Measurements from ENCODE around the gene CYP1B1. TPM values are rescaled to one million over a fixed set of nuclear protein-coding genes. Genes with fewer than 3 reads are reported as not detected.
"Not testable (repeated sequence)": the region's sequence is repeated elsewhere in the genome, so short reads cannot be mapped to it uniquely, and the experiment has no call there.

CYP1B1 gene
- polyA plus RNA-seq, 1 experiment: 1.8 TPM

- no peaks in the 10 kb centered on the region for H3K36me3 ChIP-seq (ENCODE audit: control insufficient read depth, insufficient read depth, low read length)
- H3K4me3 ChIP-seq (ENCODE audit: low read depth, low read length): no peak overlapping the region
- DNase-seq (ENCODE audit: low read depth): no peak
- H3K27me3 ChIP-seq (ENCODE audit: control insufficient read depth, insufficient read depth, low read length): peaks cover 11% of the 10 kb centered on the region
- TF ChIP-seq CTCF (IDR thresholded peaks at IDR 0.05; ENCODE audit: insufficient read depth, low read depth, low read length): no peak
- ChIA-PET CTCF (interaction anchor here (1.4 kb wide), 1 partner anchor 13 kb away, joined by 4 read pairs; no protein-coding TSS in a partner anchor), POLR2A (no interaction called here)
Observed at GRCh38 chr2:38090928-38091327, 15.0 kb upstream of the CYP1B1 start.

DNA sequence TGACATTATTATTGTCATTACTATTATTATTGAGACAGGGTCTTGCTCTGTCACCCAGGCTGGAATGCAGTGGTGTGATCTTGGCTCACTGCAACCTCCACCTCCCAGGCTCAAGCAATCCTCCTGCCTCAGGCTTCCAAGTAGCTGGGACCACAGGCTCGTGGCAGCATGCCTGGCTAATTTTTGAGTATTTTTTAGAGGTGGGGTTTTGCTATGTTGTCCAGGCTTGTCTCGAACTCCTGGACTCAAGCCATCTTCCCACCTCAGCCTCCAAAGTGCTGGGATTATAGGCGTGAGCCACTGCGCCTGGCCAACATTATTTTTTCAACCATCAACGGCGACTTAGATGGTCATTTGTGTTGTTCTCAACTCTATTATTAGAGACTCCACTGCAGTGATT, 14.3 kb upstream of the CYP1B1 start:
- DNase-seq (ENCODE audit: low read depth); CTCF ChIA-PET; H3K4me3 ChIP-seq (ENCODE audit: low read depth, low read length); POLR2A ChIA-PET; H3K27me3 ChIP-seq (ENCODE audit: control insufficient read depth, insufficient read depth, low read length); H3K36me3 ChIP-seq (ENCODE audit: control insufficient read depth, insufficient read depth, low read length): not testable (repeated sequence)

DNA sequence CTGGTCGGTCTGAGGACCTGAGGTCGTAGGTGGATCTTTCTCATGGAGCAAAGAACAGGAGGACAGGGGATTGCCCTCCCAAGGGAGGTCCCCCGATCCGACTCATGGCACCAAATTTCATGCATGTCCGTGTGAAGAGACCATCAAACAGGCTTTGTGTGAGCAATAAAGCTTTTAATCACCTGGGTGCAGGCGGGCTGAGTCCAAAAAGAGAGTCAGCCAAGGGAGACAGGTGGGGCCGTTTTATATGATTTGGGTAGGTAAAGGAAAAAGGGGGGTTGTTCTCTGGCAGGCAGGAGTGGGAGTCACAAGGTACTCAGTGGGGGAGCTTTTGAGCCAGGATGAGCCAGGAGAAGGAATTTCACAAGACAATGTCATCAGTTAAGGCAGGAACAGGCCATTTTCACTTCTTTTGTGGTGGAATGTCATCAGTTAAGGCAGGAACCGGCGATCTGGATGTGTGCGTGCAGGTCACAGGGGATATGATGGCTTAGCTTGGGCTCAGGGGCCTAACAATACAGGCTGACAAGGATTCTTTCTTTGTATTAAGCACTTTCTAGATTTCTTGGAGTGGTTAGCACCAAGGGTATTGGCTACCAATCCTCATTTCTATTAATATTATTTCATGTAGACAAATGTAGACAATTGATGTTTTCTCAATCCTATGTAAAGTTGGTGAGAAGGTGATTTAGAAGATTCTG, 10.2 kb upstream of the CYP1B1 start:
- CTCF ChIA-PET: interaction anchor here (0.9 to 1.3 kb wide), 2 partner anchors 8 to 10 kb away, joined by 3 read pairs; partner anchors contain the start of gene CYP1B1

DNA sequence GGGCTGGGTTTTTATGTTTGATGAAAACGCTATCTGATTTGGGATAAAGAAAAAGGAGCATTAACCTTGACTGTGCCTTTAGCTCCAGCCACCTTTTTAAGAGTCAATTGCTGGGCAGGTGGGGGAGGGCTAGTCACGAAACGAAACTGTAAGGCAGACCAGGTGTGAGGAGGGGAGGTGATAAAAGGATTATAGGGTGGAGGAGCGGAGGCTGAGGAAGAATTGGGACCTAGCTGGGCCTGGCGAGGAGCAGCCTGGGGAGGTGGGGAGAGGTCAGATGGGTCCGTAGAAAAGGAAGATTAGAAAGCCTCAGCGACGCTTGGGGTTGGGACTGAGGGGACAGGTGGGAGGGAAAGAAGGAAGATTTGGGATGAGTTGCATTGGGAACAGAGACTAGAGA, 8.6 kb upstream of the CYP1B1 start:
- CTCF ChIA-PET; H3K4me3 ChIP-seq (ENCODE audit: low read depth, low read length); DNase-seq (ENCODE audit: low read depth); H3K27me3 ChIP-seq (ENCODE audit: control insufficient read depth, insufficient read depth, low read length); POLR2A ChIA-PET; H3K36me3 ChIP-seq (ENCODE audit: control insufficient read depth, insufficient read depth, low read length): not testable (repeated sequence)

More for the DNA sequence above, 10.2 kb upstream of the CYP1B1 start:
- H3K36me3 ChIP-seq (ENCODE audit: control insufficient read depth, insufficient read depth, low read length); H3K27me3 ChIP-seq (ENCODE audit: control insufficient read depth, insufficient read depth, low read length); H3K4me3 ChIP-seq (ENCODE audit: low read depth, low read length); POLR2A ChIA-PET; DNase-seq (ENCODE audit: low read depth): not testable (repeated sequence)

DNA sequence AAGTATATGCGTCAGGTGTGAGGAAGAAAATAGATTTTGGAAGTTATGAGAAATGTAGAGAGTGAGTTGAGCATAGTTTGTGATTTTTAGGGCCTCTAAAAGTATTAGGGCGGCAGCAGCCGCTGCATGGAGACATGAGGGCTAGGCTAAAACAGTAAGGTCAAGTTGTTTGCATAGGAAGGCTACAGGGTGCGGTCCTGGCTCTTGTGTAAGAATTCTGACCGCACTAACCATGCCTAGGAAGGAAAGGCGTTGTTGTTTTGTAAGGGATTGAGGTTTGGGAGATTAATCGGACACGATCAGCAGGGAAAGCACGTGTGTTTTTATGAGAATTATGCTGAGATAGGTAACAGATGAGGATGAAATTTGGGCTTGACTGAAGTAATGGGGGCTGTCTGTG, 6.8 kb upstream of the CYP1B1 start:
- H3K36me3 ChIP-seq (ENCODE audit: control insufficient read depth, insufficient read depth, low read length); H3K4me3 ChIP-seq (ENCODE audit: low read depth, low read length); H3K27me3 ChIP-seq (ENCODE audit: control insufficient read depth, insufficient read depth, low read length); DNase-seq (ENCODE audit: low read depth); POLR2A ChIA-PET; CTCF ChIA-PET: not testable (repeated sequence)

DNA sequence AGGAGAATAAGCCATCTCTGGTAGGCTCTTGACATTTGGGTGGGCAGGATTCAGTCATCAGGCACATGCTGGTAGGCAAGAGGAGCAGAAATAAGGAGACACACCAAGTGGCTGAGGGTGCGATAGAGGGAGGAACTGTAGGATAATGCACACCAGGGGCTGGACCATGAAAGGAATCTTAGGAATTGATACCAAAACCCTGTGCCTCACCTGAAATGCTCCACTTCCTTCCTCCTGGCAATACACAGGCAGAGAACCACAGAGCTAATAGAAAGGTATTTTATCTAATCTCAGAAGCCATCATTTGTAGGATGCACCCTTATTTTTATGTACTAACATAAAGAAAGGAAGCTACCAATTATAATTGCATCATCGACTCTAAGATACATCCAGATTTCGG, 4.4 kb upstream of the CYP1B1 start:
- H3K36me3 ChIP-seq (ENCODE audit: control insufficient read depth, insufficient read depth, low read length): no peaks in the 10 kb centered on the region
- H3K4me3 ChIP-seq (ENCODE audit: low read depth, low read length): no peak overlapping the region
- POLR2A ChIA-PET: interaction anchor here (0.7 kb wide), 1 partner anchor 34 kb away, joined by 3 read pairs; no protein-coding TSS in a partner anchor
- CTCF ChIA-PET: interaction anchor here (1.0 kb wide), 1 partner anchor 35 kb away, joined by 3 read pairs; no protein-coding TSS in a partner anchor
- peaks cover 9% of the 10 kb centered on the region for H3K27me3 ChIP-seq (ENCODE audit: control insufficient read depth, insufficient read depth, low read length)
- no peak for DNase-seq (ENCODE audit: low read depth)
- no peak for TF ChIP-seq CTCF (IDR thresholded peaks at IDR 0.05; ENCODE audit: insufficient read depth, low read depth, low read length)

GRCh38 chr2:38079116-38080052, 3.4 kb upstream of the CYP1B1 start:
- Histone ChIP-seq H3K4me3 (ENCODE audit: low read depth, low read length) (no peak overlapping the region), H3K36me3 (ENCODE audit: control insufficient read depth, insufficient read depth, low read length) (no peaks in the 10 kb centered on the region), H3K27me3 (ENCODE audit: control insufficient read depth, insufficient read depth, low read length) (peaks cover 15% of the 10 kb centered on the region)
- ChIA-PET POLR2A (no interaction called here), CTCF (interaction anchor here (1.0 to 1.7 kb wide), 2 partner anchors 9 to 36 kb away, joined by 3 to 7 read pairs; no protein-coding TSS in a partner anchor)
- TF ChIP-seq CTCF (IDR thresholded peaks at IDR 0.05; ENCODE audit: insufficient read depth, low read depth, low read length): no peak
- DNase-seq (ENCODE audit: low read depth): no peak

Measured in BJ (cell line).